GM21576 (cell line): Measurements from ENCODE around the gene GRAMD1B.

Source experiments
- ATAC-seq: cut with Tn5 transposase; IDR thresholded peaks from one replicate; pipeline ENCODE4 v1.9.1; 2021; ENCODE audit warnings: mild to moderate bottlenecking, moderate library complexity; ENCODE audit not compliant: unreplicated experiment

GRAMD1B gene

GRCh38 chr11:123622576-123622975 lies 192.5 kb downstream of the GRAMD1B start:
- no peak for ATAC-seq

- no peak for ATAC-seq
Measured at GRCh38 chr11:123624974-123625373, 194.9 kb downstream of the GRAMD1B start.

GRCh38 chr11:123628936-123629683 lies 199.0 kb downstream of the GRAMD1B start:
- no peak for ATAC-seq

GRCh38 chr11:123630126-123630608 lies 200.1 kb downstream of the GRAMD1B start:
- ATAC-seq = no peak

- no peak for ATAC-seq
Measured at GRCh38 chr11:123640029-123640428, 210.0 kb downstream of the GRAMD1B start.

GRCh38 chr11:123640677-123641494 lies 210.8 kb downstream of the GRAMD1B start:
- ATAC-seq = peak; percentile 89

- ATAC-seq = no peak
Measured at GRCh38 chr11:123641495-123641840, 211.4 kb downstream of the GRAMD1B start.

- ATAC-seq = no peak
Measured at GRCh38 chr11:123642435-123642834, 212.4 kb downstream of the GRAMD1B start.

- ATAC-seq = no peak
Measured at GRCh38 chr11:123645286-123645975, 215.4 kb downstream of the GRAMD1B start.

GRCh38 chr11:123650901-123651300 lies 220.8 kb downstream of the GRAMD1B start:
- ATAC-seq = no peak

- ATAC-seq = no peak
Measured at GRCh38 chr11:123652599-123652998, 222.5 kb downstream of the GRAMD1B start.

- no peak for ATAC-seq
Measured at GRCh38 chr11:123653483-123653826, 223.4 kb downstream of the GRAMD1B start.

- no peak for ATAC-seq
Measured at GRCh38 chr11:123653827-123654565, 223.9 kb downstream of the GRAMD1B start.

GRCh38 chr11:123654566-123655081 lies 224.6 kb downstream of the GRAMD1B start, which contains the start of gene SCN3B:
TSS of gene SCN3B (minus strand) at chr11:123654624. CDS start at chr11:123653801, 823 bp downstream.
- no peak for ATAC-seq

GRCh38 chr11:123659311-123659710 lies 229.2 kb downstream of the GRAMD1B start:
- ATAC-seq = no peak

- ATAC-seq = peak; percentile 95
Measured at GRCh38 chr11:123659965-123660364, 229.9 kb downstream of the GRAMD1B start.

GRCh38 chr11:123665306-123665705 lies 235.2 kb downstream of the GRAMD1B start:
- no peak for ATAC-seq

- no peak for ATAC-seq
Measured at GRCh38 chr11:123670081-123670480, 240.0 kb downstream of the GRAMD1B start.

- ATAC-seq = no peak
Measured at GRCh38 chr11:123671534-123671933, 241.5 kb downstream of the GRAMD1B start.

GRCh38 chr11:123672568-123672967 lies 242.5 kb downstream of the GRAMD1B start:
- no peak for ATAC-seq
